Dermis microvascular lymphatic vessel endothelial cell (primary cell): ENCODE measurements around the gene SHROOM4. TPM values are rescaled to one million over a fixed set of nuclear protein-coding genes. Genes with fewer than 3 reads are reported as not detected.

Experiments
- DNase-seq, 2 donors: peaks; one replicate each; pipeline versions ENCODE4 v3.0.0 to v3.0.0-alpha.2; 2010; ENCODE audit warnings: low read depth in 2 of 2
- total RNA-seq: library from RNA; depleted of rRNA; stranded (reverse); fragments of >200 nt; gene quantifications from 2 replicates; pipeline ENCODE4 v1.2.1, GENCODE V29; 2014

SHROOM4 gene, protein sequence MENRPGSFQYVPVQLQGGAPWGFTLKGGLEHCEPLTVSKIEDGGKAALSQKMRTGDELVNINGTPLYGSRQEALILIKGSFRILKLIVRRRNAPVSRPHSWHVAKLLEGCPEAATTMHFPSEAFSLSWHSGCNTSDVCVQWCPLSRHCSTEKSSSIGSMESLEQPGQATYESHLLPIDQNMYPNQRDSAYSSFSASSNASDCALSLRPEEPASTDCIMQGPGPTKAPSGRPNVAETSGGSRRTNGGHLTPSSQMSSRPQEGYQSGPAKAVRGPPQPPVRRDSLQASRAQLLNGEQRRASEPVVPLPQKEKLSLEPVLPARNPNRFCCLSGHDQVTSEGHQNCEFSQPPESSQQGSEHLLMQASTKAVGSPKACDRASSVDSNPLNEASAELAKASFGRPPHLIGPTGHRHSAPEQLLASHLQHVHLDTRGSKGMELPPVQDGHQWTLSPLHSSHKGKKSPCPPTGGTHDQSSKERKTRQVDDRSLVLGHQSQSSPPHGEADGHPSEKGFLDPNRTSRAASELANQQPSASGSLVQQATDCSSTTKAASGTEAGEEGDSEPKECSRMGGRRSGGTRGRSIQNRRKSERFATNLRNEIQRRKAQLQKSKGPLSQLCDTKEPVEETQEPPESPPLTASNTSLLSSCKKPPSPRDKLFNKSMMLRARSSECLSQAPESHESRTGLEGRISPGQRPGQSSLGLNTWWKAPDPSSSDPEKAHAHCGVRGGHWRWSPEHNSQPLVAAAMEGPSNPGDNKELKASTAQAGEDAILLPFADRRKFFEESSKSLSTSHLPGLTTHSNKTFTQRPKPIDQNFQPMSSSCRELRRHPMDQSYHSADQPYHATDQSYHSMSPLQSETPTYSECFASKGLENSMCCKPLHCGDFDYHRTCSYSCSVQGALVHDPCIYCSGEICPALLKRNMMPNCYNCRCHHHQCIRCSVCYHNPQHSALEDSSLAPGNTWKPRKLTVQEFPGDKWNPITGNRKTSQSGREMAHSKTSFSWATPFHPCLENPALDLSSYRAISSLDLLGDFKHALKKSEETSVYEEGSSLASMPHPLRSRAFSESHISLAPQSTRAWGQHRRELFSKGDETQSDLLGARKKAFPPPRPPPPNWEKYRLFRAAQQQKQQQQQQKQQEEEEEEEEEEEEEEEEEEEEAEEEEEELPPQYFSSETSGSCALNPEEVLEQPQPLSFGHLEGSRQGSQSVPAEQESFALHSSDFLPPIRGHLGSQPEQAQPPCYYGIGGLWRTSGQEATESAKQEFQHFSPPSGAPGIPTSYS (N-terminal part only)
- 20.3 and 20.7 TPM in 2 replicates for total RNA-seq

DNA sequence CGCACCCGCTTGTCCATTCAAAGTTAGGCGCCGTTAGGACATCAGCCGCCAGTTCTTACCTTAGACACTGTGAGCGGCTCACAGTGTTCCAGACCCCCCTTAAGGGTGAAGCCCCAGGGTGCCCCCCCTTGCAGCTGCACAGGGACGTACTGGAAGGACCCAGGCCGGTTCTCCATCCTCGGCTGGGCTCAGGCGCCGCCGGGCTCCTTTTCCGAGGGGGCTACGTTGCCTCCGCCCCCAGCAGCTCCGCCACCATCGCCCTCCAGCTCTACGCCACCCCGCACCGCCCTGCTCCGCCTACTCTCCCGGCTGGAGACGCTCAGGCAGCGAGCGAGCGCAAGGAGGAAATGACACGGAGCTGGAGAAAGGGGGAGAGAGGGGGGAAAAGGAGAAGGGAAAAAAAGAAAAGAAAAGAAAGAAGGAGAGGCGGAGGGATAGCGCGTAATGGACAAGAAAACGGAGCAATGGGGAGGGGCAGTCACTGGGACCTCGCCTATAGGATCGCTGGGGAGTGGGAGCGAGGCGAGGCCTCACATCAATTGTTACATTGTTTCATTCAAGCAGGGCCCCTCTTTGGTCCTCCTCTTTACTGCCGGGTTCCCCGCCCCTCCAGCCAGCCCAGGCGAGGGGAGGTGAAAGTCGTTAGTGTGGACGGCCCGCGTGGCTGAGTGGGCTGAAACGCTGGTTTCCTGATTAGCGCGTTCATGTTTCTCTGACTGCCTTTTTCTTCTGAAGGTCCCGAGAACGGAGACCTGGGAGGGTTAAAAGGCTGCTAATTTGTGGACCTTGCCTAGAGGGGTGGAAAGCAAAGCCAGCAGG is at the start of gene SHROOM4:
TSS of gene SHROOM4 (minus strand) at position 352 of the 819 bp plus-strand sequence. CDS start at position 176, 176 bp downstream.
- peak in 1 of 2 donors; percentile 73 for DNase-seq

DNA sequence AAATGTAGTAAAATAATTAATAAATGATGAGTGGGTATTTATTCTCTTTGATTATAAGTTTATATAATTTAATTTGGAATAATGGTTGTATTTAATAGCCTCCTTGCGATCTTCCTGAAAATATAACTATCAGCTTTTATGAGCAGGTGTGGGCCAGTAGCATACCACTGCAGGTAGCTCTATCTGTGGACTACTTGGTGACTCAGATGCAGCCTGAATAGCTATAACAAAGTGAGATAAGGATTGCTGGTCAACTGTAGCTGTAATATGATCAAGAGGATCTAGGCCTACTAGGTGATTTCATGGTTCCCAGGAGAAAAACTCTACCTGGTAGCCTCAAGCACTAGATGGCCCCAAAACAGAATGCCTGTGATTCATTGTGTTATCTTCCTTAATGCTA is 49.5 kb upstream of the SHROOM4 start:
- no peak for DNase-seq

DNA sequence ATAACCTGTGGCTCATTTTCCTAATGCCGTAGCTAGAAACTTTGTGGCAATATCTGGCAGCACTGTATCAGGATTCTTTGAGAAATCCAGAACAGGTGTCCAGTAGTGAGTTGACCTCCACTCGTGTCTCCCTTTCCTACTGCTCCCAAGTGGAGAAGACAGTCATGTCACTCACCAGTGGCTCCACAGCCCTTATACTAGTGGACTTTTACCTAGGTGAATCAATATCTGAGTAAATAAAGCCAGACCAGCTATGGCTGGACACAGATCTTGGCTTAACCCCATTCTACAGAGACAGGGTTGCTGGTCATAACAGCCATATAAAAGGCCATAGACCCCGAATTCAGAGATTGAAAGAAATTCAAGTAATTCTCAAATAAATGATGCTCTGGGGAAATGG is 46.5 kb upstream of the SHROOM4 start:
- no peak for DNase-seq

DNA sequence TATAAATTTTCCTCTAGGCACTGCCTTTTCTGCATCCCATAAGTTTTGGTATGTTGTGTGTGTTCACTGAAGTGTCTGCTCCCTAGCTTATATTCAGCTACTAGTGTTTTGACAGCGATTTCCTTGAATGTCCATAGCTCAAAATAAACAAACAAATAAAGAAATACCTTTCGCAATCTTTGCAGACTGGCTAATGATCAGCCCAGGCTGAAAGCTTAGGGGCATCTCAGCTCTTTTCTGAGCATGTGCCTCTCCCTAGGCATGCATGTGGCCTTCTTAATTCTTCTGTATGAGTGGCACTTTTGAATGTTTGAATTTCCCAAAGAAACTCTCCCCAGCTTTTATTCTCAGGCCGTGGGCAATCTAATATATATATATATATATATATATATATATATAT is 44.6 kb upstream of the SHROOM4 start:
- DNase-seq, result no peak

DNA sequence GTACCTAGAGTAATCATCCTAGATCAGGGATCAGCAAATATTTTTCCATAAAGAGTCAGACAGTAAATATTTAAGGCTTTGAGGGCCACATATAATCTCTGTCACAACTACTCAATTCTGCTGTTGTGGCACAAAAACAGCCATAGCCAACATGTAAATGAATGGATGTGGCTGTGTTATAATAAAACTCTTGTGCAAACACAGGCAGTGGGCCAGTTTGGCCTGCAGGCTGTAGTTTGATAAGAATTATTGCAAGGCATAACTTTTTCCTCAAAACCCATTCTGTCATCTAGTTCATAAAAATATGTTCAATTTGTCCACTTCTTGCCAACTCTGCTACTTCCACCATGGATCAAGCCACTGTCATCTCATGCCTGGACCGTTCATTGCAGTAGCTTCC is 39.4 kb upstream of the SHROOM4 start:
- DNase-seq, result no peak

DNA sequence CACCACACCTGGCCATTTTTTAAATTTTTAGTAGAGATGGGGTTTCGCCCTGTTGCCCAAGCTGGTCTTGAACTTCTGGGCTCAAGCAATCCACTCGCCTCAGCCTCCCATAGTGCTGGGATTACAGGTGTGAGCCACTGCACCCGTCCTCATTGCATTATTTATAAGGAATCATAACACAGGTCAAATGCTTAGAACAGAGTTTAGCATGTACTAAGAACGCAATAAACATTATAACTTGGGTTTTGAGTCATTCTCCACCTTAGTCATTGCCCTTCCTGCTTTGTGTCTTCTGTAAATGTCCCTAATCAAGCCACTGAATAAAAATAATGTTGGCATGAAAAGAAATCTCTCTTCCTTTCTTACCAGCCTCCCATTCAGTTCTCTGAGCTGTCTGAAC is 38.5 kb upstream of the SHROOM4 start:
- DNase-seq, result no peak

DNA sequence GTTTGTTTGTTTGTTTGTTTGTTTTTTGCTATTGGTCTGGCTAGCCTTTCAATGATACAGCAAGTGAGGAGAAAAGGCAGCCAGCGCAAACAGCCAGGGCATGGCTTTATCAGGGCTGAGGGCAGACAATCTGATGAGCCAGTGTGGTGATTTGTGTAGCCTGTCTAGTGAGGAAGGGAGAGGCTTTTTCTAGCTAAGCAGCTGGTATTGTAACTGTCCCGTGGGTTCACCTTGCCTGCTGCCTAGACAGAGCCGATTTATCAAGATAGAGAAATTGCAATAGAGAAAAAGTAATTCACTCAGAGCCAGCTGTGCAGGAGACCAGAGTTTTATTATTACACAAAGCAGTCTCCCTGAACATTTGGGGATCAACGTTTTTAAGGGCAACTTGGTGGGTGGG is 28.2 kb upstream of the SHROOM4 start:
- DNase-seq, result no peak

DNA sequence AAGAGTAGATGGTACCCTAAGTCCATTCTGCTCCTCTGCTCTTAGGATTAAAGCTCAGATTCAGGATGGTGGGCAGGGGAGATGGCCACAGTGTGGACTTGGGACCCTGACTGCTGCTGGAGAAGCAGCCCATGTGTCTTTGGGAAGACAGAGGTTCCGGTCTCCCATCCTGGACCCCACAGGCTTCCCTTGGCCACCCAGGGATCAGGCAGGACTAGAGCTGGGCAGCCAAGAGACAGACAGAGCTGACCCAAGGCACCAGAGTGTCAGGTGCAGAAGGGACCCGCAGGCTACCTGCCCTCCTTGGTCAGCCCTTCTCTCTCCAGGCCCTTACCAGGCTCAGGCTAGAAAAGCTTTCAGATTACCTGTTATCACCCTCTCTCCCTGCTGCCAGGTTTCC is 25.7 kb upstream of the SHROOM4 start:
- DNase-seq, result no peak

DNA sequence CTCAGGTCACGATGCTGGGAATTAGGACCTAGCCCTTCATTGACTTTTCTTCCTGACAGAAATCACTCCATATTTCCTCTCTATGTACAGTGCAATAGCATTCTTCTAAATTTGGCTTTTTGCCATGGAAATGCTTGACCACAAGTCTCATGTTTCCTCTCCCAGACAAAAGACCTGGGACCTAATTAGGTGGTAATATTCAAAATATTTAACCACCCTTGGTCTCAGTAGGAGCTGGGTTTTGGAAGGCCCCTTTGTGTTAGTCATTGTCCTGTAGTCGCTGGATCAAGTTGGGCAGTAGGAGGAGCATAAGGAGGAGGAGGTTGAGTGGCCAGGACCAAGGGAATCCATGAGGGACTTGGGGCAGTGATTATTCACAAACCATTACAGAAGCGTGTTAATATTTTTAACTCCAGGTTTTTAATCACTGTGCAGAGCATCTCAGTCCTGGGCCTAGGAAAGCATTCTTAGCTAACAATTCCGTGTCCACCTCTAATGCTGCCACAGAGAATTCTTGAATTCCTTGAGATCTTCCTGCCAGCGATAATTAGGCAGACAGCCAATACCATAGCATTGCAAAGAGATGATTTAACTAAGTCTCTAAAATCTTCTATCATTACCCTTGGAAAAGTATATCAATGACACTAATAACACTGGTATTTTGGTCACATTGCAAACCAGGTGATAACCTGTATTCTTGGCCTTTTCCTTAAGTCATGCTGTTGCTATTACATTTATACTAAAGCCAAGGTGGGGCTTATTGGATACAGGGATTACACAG is 25.0 kb upstream of the SHROOM4 start:
- peak; percentile 45 to 78 for DNase-seq

DNA sequence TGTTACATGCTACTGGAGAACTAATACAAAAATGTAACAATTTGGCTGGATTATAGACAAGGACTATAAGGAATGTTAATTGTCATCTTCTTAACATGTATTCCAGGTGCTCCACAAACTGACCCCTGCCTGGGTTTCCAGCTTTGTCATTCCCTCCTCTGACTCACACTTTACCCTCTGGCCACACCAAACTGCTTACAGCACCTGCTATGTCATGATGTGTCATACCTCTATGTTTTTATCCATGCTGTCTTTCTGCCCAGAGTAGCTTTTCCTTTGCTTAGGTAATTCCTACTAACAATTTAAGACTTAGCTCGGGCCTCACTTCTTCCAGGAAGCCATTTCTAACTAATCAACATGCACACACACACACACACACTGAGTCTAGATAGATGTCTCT is 14.0 kb upstream of the SHROOM4 start:
- DNase-seq, result peak in 1 of 2 donors; percentile 29

DNA sequence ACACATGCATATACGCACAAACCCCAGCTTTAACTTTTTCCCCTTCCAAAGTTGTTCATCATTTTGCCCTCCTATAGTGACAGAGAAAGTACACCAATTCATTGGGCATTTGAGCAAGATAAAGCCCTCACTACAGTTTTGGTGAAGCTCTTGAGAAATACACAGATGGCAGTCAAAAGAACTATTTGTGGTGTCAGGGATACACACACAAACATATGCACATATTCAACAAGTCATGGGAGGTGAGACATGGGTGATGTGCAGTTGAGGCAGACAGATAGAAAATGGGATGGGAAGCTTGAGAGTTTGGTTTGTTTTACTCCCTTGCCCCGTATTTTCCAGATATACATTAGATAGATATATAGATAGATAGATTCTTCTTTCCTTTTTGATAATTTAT is 11.8 kb upstream of the SHROOM4 start:
- DNase-seq, result no peak

DNA sequence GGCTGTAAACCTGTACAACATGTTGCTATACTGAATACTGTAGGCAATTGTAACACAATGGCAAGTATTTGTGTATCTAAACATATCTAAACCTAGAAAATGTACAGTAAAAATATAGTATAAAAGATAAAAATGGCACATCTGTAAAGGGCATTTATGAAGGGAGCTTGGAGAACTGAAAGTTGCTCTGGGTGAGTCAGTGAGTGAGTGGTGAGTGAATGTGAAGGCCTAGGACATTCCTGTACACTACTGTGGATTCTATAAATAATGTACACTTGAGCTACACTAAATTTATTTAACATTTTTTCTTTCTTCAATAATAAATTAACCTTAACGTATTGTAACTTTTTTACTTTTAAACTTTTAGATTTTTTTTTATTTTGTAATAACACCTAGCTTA is 5.0 kb upstream of the SHROOM4 start:
- no peak for DNase-seq

DNA sequence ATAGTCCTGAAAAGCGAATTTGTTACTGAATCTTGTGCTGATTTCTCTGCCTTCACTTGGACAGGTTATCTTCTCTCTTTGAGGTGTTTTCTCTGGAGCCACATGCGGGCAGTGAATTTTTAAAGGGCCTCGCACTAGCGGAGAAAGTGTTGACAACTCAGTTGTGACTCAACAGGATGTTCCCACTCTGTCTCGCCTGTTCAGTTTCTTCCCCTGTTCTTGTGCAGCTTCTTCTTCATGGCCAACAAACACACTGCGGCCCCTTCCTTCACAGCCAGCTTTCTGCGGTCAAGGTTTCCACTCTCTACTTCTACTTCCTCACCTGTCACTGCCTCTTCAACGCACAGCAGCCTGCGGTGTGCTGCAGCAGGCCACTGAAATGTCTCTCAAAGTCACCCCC is 1.1 kb upstream of the SHROOM4 start:
- peak in 1 of 2 donors; percentile 64 for DNase-seq

DNA sequence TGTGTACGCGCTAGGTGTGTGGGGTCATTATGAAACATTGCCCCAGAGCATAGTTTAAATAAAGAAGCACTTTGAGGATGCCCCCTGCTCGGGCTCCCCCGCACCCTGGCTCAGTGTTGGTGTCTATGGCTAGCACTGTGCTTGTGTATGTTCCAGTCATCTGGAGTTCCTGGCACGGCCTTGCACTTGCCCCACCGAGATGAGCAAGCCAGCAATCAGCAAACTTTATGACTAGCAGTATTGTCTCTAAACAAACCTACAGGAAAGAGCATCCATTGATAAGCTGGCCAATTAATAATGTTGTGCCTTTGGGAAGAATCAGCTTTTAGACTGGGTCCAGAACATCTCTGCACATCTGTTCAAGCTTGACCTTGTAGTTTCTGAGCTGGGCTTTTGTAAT is 707 bp upstream of the SHROOM4 start:
- DNase-seq, result no peak

DNA sequence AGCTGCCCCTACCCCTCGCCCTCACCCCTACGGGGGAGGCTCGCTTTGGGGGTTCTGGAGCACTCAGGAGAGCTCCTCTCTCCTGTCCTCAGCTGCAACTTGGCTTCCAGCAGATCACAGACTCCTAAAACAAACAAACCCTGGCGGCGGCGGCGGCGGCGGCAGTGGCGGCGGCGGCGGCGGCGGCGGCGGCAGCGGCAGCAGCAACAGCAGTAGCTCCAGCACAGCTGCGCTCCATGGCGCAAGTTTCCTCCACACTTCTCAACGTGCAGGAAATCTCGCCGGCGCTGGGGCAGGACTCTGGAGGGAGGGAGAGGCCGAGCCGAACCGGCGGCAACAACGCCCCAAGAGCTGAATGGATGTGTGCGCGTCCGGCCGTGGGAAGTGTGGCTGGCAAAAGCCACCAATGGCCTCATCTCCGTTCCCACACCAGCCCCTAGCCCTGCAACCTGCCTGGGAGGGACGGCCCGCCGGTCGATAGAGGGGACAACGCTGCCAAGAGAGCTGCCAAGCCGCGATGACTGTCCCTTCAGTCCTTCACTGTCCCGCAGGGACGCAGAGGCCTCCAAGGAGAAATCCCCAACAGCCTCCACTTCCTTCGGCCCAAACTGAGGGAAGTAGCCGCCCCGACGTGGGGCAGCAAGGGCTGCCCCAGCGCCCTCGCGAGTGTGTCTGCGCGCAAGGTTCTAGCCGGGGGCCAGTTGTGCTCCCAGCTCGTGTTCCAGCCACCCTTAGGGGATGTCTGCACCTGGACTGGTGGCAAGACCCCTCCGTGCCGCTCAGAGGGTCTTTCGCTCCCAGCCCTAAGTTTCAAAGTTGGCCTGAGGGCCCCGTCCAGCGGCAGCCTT is 775 bp downstream of the SHROOM4 start:
- peak in 1 of 2 donors; percentile 58 for DNase-seq

DNA sequence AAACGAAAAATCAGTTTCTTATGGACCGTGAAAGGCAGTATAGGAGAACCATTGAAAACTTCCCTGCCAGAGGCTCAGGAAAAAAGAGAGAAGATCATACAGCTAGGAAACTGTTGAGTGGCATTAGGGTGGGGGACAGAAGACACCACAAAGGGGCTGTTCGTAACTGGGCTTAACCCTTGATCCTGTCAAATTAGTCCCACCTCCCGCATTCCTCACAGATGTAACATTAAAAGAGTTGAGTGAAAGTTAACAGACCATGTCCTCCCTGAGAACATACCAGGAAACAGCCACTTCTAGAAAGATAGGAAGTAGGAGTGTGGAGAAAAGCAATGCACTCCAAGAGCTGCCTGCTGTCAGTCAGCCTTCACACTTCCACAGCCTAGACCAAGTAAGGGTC is 8.7 kb downstream of the SHROOM4 start:
- DNase-seq, result no peak

DNA sequence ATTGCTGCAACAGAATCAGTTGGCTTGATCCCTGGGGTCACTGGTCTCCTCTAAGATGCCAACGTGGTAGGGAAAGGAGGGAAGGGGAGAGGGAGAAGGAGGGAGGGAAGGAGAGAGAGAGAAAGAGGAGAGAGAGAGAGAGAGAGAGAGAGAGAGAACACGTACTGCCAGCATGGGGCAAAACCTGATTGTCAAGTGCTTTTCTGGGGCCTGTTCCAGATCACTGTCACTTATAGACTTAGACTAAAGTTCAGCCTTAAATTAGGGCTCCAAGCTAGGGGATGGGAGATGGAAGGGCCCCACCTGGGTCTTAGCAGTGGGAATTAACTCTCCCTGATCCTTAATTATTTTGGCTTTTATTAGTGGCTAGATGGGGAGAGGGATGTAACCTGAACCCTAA is 12.9 kb downstream of the SHROOM4 start:
- no peak for DNase-seq

DNA sequence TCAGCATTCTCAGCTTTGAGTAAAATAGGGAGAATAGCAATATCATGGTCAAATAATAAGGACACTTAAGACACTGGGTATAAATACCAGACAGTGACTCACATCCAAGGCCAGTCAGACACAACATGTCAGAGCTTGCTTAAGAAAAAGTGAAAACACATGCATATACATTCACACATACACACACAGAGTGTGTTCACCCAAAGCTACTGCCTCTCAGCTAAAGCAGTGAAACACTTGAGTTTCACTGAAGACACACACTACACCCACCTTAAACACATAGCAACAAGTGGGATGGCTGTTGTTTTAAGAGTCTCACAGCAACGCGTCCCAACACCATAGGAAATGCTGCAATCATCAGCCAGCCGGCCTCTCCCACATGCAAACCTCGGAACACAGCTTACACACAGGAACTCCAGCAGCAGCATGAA is 14.4 kb downstream of the SHROOM4 start:
- DNase-seq, result peak in 1 of 2 donors; percentile 71

DNA sequence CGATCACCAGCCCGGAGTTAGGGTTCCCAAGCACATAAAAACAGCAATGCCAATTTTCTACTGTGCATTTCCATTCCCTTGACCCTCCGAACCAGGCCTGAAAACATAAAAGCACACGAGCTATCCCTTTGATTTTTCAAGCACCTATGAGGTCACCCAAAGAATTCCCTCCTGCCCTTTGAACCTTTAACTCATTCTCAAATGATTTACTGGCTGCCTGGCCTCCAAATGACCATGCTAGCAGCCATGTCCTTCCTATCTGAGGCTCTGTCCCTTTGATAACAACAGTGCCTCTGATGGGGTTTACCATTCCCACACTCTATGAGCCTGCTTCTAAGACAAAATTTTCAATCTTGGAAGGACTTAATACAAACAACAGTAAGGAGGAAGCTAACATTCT is 15.2 kb downstream of the SHROOM4 start:
- no peak for DNase-seq
